Endothelial cell (in vitro differentiated cells): ENCODE measurements around the gene NXNL1. TPM values are rescaled to one million over a fixed set of nuclear protein-coding genes. Genes with fewer than 3 reads are reported as not detected.
"Not testable (repeated sequence)": the region's sequence is repeated elsewhere in the genome, so short reads cannot be mapped to it uniquely, and the experiment has no call there.

Experiments
- DNase-seq: peaks from one replicate; pipeline ENCODE4 v3.0.0; 2021; ENCODE audit warnings: low spot score
- H3K27ac Mint-ChIP-seq: one replicate; pipeline ENCODE4 v1.8.0; 2021; ENCODE audit warnings: mixed read lengths, inconsistent platforms; ENCODE audit not compliant: unreplicated experiment
- H3K27me3 Mint-ChIP-seq: one replicate; pipeline ENCODE4 v1.8.0; 2021; ENCODE audit warnings: mild to moderate bottlenecking, moderate library complexity, mixed read lengths, inconsistent platforms; ENCODE audit not compliant: unreplicated experiment
- H3K36me3 Mint-ChIP-seq: one replicate; pipeline ENCODE4 v1.8.0; 2021; ENCODE audit warnings: mild to moderate bottlenecking, low read depth, mixed read lengths, inconsistent platforms; ENCODE audit not compliant: unreplicated experiment
- H3K4me1 Mint-ChIP-seq: one replicate; pipeline ENCODE4 v1.8.0; 2021; ENCODE audit warnings: mild to moderate bottlenecking, mixed read lengths, inconsistent platforms; ENCODE audit not compliant: unreplicated experiment
- H3K4me3 Mint-ChIP-seq: one replicate; pipeline ENCODE4 v1.8.0; 2021; ENCODE audit warnings: mild to moderate bottlenecking, mixed read lengths, inconsistent platforms; ENCODE audit not compliant: unreplicated experiment
- H3K9me3 Mint-ChIP-seq: one replicate; pipeline ENCODE4 v1.8.0; 2021; ENCODE audit warnings: mixed read lengths, inconsistent platforms; ENCODE audit not compliant: unreplicated experiment
- total RNA-seq: library from RNA; stranded (reverse); fragmentation: NEBNext Ultra II Directional; extraction: Animal tissue kit (Norgen Biotek cat#: 25700); gene quantifications from one replicate; pipeline ENCODE4 v1.2.1, GENCODE V29; 2021; ENCODE audit not compliant: unreplicated experiment
- TF ChIP-seq, protein P1 (sequence below): fragments of 200-600 bp; sonication (generic); IDR thresholded peaks from one replicate; pipeline ENCODE4 v1.5.0; 2021; ENCODE audit warnings: antibody characterized with exemption; ENCODE audit not compliant: unreplicated experiment

NXNL1 gene
- total RNA-seq, 1 donor from 2014 or later: not detected

DNA sequence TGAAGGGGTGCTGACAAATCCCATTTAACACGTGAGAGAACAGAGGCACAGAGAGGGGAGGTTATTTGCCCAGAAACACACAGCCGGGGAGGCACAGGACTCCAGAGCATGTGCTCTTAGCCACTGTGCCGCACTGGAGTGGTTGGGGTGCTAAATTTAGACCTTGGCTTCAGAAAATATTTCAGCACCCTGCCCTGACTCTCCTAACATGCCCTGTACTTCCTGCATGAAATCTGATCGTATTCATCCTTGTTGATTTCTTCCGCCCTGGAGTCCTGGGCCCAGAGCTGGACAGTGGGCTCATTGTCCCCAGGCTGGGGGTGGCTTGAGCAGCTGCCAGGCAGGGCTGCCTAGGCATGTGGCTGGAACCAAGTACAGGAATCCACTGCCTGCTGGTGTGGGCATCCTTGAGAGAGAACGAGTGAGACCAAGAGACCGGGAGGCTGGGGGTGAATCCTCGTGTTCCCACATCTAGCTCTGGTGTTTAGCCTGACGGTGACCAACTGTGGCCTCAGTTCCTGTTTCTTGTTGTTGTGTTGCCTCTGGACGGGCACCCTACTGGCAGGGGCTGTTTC lies 14.9 kb upstream of the NXNL1 start:
- Mint-ChIP-seq H3K36me3 (no peaks in the 10 kb centered on the region), H3K27me3 (peaks cover 4% of the 10 kb centered on the region), H3K4me3 (no peak overlapping the region), H3K4me1 (peaks cover 16% of the 10 kb centered on the region), H3K9me3 (no peaks in the 10 kb centered on the region), H3K27ac (no peak overlapping the region)
- DNase-seq: no peak
- TF ChIP-seq, protein P1, sequence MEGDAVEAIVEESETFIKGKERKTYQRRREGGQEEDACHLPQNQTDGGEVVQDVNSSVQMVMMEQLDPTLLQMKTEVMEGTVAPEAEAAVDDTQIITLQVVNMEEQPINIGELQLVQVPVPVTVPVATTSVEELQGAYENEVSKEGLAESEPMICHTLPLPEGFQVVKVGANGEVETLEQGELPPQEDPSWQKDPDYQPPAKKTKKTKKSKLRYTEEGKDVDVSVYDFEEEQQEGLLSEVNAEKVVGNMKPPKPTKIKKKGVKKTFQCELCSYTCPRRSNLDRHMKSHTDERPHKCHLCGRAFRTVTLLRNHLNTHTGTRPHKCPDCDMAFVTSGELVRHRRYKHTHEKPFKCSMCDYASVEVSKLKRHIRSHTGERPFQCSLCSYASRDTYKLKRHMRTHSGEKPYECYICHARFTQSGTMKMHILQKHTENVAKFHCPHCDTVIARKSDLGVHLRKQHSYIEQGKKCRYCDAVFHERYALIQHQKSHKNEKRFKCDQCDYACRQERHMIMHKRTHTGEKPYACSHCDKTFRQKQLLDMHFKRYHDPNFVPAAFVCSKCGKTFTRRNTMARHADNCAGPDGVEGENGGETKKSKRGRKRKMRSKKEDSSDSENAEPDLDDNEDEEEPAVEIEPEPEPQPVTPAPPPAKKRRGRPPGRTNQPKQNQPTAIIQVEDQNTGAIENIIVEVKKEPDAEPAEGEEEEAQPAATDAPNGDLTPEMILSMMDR: no peak

DNA sequence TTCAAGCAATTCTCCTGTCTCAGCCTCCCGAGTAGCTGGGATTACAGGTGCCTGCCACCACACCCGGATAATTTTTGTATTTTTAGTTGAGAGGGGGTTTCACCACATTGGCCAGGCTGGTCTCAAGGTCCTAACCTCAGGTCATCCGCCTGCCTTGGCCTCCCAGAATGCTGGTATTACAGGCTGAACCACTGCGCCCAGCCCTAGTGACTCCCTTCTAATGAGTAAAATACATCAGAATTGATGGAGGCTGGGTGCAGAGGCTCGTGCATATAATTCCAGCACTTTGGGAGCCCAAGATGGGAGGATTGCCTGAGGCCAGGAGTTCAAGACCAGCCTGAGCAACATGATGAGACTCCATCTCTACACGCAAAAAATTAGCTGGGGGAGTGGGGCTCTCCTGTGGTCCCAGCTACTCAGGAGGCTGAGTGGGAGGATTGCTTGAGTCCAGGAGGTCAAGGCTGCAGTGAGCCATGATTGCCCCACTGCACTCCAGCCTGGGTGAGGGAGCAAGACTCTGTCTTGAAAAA lies 14.3 kb upstream of the NXNL1 start:
- not testable (repeated sequence) for H3K27ac Mint-ChIP-seq, H3K27me3 Mint-ChIP-seq, H3K4me3 Mint-ChIP-seq

DNA sequence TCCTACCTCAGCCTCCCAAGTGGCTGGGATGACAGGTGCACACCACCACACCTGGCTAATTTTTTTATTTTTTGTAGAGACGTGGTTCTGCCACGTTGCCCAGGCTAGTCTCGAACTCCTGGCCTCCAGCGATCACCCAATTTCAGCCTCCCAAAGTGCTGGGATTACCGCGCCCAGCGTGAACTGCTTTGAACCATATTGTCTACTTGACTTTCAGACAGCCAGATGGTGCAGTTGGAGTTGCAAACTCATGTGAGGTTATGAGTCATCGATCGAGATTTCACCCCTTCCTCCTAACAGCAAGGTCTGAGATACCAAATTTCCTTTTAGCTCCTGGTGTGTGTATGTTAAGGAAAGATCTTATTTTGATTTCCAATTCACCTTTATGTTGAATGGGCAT lies 12.3 kb upstream of the NXNL1 start:
- no peak overlapping the region for H3K4me3 Mint-ChIP-seq
- H3K4me1 Mint-ChIP-seq: peaks cover 29% of the 10 kb centered on the region
- H3K9me3 Mint-ChIP-seq: no peaks in the 10 kb centered on the region
- no peak for DNase-seq
- H3K27me3 Mint-ChIP-seq: peaks cover 9% of the 10 kb centered on the region
- H3K27ac Mint-ChIP-seq: no peak overlapping the region
- H3K36me3 Mint-ChIP-seq: no peaks in the 10 kb centered on the region
- TF ChIP-seq, protein P1: no peak

More for the DNA sequence above, 14.3 kb upstream of the NXNL1 start:
- H3K4me1 Mint-ChIP-seq: peaks cover 16% of the 10 kb centered on the region
- DNase-seq, H3K36me3 Mint-ChIP-seq, H3K9me3 Mint-ChIP-seq: not testable (repeated sequence)

DNA sequence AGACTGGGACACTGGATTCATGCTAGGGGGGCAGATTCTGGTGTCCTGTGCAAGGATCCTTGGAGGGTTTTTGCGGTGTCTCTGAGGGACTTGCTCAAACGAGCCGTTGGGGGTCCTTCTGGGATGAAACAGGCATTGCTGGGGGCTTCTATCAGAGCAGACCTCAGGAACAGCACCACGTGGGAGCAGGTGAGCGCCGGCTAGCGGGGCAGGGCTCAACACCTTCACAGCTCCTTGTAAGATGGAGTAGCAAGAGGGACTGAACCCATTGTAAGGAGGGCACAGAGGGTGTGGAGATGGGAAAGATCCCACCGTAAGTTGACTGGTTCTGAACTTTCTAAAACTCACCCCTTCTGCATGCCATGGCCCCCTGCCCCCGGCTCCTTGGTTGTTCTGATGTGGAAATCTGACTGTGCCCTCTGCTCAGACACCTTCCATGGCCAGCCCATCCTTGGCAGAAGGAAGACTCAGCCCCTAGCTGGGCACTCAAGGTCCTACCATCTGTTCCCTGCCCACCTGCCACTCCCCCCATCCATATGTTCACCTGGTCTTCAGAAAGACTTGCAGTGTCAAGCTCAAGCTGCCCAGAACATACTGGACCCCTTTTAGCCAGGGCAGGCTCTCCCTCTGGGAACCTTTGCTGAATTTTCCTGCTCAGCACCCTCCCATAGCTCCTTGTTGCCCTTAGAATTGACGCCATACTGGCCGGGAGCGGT lies 10.8 kb upstream of the NXNL1 start:
- Mint-ChIP-seq H3K9me3 (no peaks in the 10 kb centered on the region), H3K27me3 (peaks cover 8% of the 10 kb centered on the region), H3K36me3 (no peaks in the 10 kb centered on the region), H3K4me3 (peak overlapping the region; percentile 88), H3K27ac (no peak overlapping the region), H3K4me1 (peaks cover 29% of the 10 kb centered on the region)
- no peak for DNase-seq
- TF ChIP-seq, protein P1: no peak

DNA sequence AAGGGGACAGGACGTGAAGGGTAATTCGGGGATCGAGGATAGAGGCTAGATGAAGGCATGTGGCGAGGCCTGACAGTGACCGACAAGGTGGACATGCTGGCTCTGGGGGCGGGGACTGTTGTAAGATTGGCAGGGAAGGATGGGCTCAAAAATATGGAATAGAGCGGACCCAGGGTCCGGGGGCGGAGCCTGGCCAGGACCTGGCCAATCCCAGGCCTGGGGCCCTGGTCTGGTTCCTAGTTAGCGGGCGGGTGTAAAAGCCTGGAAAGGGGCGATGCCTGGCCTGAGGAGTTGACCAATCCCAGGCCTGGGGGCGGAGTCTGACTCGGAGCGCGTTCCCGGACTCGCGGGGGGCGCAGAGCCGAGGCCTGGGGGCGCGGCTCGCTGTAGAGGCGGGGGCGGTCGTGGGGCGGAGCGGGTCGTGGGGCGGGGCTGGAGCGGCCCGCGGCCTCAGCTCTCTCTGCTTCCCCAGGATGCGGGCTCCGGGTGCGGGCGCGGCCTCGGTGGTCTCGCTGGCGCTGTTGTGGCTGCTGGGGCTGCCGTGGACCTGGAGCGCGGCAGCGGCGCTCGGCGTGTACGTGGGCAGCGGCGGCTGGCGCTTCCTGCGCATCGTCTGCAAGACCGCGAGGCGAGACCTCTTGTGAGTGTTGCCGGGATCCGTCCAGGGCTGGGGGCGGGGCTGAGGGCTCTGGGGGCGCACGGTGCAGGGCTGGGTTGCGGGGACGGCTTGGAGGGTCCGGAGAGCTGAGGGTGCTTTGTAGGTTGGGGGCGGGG lies 9.5 kb upstream of the NXNL1 start, which contains the start of gene SLC27A1:
Gene SLC27A1 (plus strand): TSS at position 457 of the 774 bp plus-strand sequence. CDS start 17 bp downstream, at position 474.
- H3K36me3 Mint-ChIP-seq: no peaks in the 10 kb centered on the region

More for the DNA sequence above, 9.5 kb upstream of the NXNL1 start, which contains the start of gene SLC27A1:
- peak within 1 kb of the TSS; percentile 91 for H3K27ac Mint-ChIP-seq
- DNase-seq: peak; percentile 98
- peaks cover 28% of the 10 kb centered on the region for H3K4me1 Mint-ChIP-seq
- peak within 1 kb of the TSS; percentile 97 for H3K4me3 Mint-ChIP-seq
- no peaks in the 10 kb centered on the region for H3K9me3 Mint-ChIP-seq
- H3K27me3 Mint-ChIP-seq: peaks cover 7% of the 10 kb centered on the region
- TF ChIP-seq, protein P1: peak; percentile 17
